H9 (cell line): Measurements from ENCODE around the gene LRP1B. TPM values are rescaled to one million over a fixed set of nuclear protein-coding genes. Genes with fewer than 3 reads are reported as not detected.

Source experiments
- DNase-seq: peaks from one replicate; pipeline ENCODE4 v3.0.0-alpha.2; 2017
- H2AFZ ChIP-seq: one replicate; pipeline ENCODE4 v1.6.1; 2013; ENCODE audit warnings: mild to moderate bottlenecking, low read length, control low read depth, moderate library complexity
- H2AK5ac ChIP-seq: 2 replicates; pipeline ENCODE4 v1.6.1; 2013; ENCODE audit warnings: low read length, control low read depth, mixed read lengths; ENCODE audit not compliant: insufficient read length
- H2BK120ac ChIP-seq: one replicate; pipeline ENCODE4 v1.6.1; 2013; ENCODE audit warnings: low read depth, mild to moderate bottlenecking, low read length, control low read depth, inconsistent platforms; ENCODE audit not compliant: poor library complexity, severe bottlenecking
- H2BK12ac ChIP-seq: 2 replicates; pipeline ENCODE4 v1.6.1; 2013; ENCODE audit warnings: low read length, control low read depth, mixed read lengths, low read depth; ENCODE audit not compliant: insufficient read length
- H2BK15ac ChIP-seq: 2 replicates; pipeline ENCODE4 v1.6.1; 2013; ENCODE audit warnings: low read depth, low read length, control low read depth
- H2BK20ac ChIP-seq: one replicate; pipeline ENCODE4 v1.6.1; 2013; ENCODE audit warnings: low read depth, mild to moderate bottlenecking, low read length, control low read depth, inconsistent platforms; ENCODE audit not compliant: poor library complexity, severe bottlenecking
- H2BK5ac ChIP-seq: 2 replicates; pipeline ENCODE4 v1.6.1; 2013; ENCODE audit warnings: low read length, control low read depth, mixed read lengths; ENCODE audit not compliant: insufficient read length
- H3K14ac ChIP-seq: 2 replicates; pipeline ENCODE4 v1.6.1; 2013; ENCODE audit warnings: low read length, control low read depth; ENCODE audit not compliant: insufficient read depth
- H3K18ac ChIP-seq: 2 replicates; pipeline ENCODE4 v1.6.1; 2013; ENCODE audit warnings: low read depth, mild to moderate bottlenecking, mixed read lengths, low read length, control low read depth; ENCODE audit not compliant: insufficient read length
- H3K23ac ChIP-seq: 2 replicates; pipeline ENCODE4 v1.6.1; 2013; ENCODE audit warnings: low read length, control low read depth, mixed read lengths, low read depth; ENCODE audit not compliant: insufficient read length
- H3K23me2 ChIP-seq: 2 replicates; pipeline ENCODE4 v1.6.1; 2013; ENCODE audit warnings: low read depth, mild to moderate bottlenecking, mixed read lengths, low read length, control low read depth; ENCODE audit not compliant: insufficient read length, poor library complexity, severe bottlenecking
- H3K27ac ChIP-seq: 2 replicates; pipeline ENCODE4 v1.5.1; 2013; ENCODE audit warnings: low read length, control low read depth, mixed read lengths, low read depth; ENCODE audit not compliant: insufficient read length
- H3K27me3 ChIP-seq: 2 replicates; pipeline ENCODE4 v1.6.1; 2013; ENCODE audit warnings: low read length, control low read depth, inconsistent platforms; ENCODE audit not compliant: insufficient read depth
- H3K4ac ChIP-seq: 2 replicates; pipeline ENCODE4 v1.6.1; 2013; ENCODE audit warnings: low read depth, mild to moderate bottlenecking, control low read depth, inconsistent platforms, low read length, moderate library complexity
- H3K4me1 ChIP-seq: 2 replicates; pipeline ENCODE4 v1.6.1; 2013; ENCODE audit warnings: low read length, control low read depth, inconsistent platforms; ENCODE audit not compliant: insufficient read depth
- H3K4me2 ChIP-seq: 2 replicates; pipeline ENCODE4 v1.6.1; 2013; ENCODE audit warnings: low read length, control low read depth, mixed read lengths; ENCODE audit not compliant: insufficient read length, insufficient read depth
- H3K56ac ChIP-seq: 2 replicates; pipeline ENCODE4 v1.6.1; 2013; ENCODE audit warnings: low read depth, mild to moderate bottlenecking, mixed read lengths, low read length, control low read depth; ENCODE audit not compliant: insufficient read length
- H3K79me1 ChIP-seq: 2 replicates; pipeline ENCODE4 v1.6.1; 2013; ENCODE audit warnings: low read depth, mild to moderate bottlenecking, moderate library complexity, low read length, control low read depth, inconsistent platforms; ENCODE audit not compliant: insufficient read depth, poor library complexity, severe bottlenecking
- H3K79me2 ChIP-seq: 2 replicates; pipeline ENCODE4 v1.6.1; 2013; ENCODE audit warnings: low read length, control low read depth, inconsistent platforms; ENCODE audit not compliant: insufficient read depth
- H3K9ac ChIP-seq: 2 replicates; pipeline ENCODE4 v1.6.1; 2013; ENCODE audit warnings: low read length, control low read depth, mixed read lengths; ENCODE audit not compliant: insufficient read length; ENCODE audit errors: extremely low read depth
- H3K9me3 ChIP-seq: one replicate; pipeline ENCODE4 v1.6.1; 2013; ENCODE audit warnings: low read depth, low read length, inconsistent platforms; ENCODE audit not compliant: control insufficient read depth
- H3T11ph ChIP-seq: one replicate; pipeline ENCODE4 v1.6.1; 2013; ENCODE audit warnings: mild to moderate bottlenecking, low read length, control low read depth, inconsistent platforms
- H4K20me1 ChIP-seq: one replicate; pipeline ENCODE4 v1.6.1; 2013; ENCODE audit not compliant: control insufficient read depth, insufficient read length, insufficient read depth
- H4K5ac ChIP-seq: 2 replicates; pipeline ENCODE4 v1.6.1; 2013; ENCODE audit warnings: low read depth, mild to moderate bottlenecking, mixed read lengths, low read length, control low read depth; ENCODE audit not compliant: insufficient read length
- H4K8ac ChIP-seq: replicated peaks from 2 replicates; pipeline ENCODE4 v1.6.1; 2013; ENCODE audit warnings: low read length, control low read depth, mixed read lengths, low read depth; ENCODE audit not compliant: insufficient read length
- H4K91ac ChIP-seq: 2 replicates; pipeline ENCODE4 v1.6.1; 2013; ENCODE audit warnings: low read depth, mild to moderate bottlenecking, moderate library complexity, mixed read lengths, low read length, control low read depth; ENCODE audit not compliant: insufficient read length
- H3K27ac Mint-ChIP-seq, 3 experiments: 2 replicates in 2 of 3; 3 replicates in 1 of 3; pipeline ENCODE4 v1.8.0; 2020 to 2021; ENCODE audit warnings: mixed read lengths in 3 of 3, mild to moderate bottlenecking in 1 of 3, moderate library complexity in 1 of 3
- H3K27me3 Mint-ChIP-seq: 2 replicates; pipeline ENCODE4 v1.8.0; 2021; ENCODE audit warnings: low read depth, mild to moderate bottlenecking, moderate library complexity, mixed read lengths
- H3K36me3 Mint-ChIP-seq, 3 experiments: 2 replicates in 2 of 3; 3 replicates in 1 of 3; pipeline ENCODE4 v1.8.0; 2020 to 2021; ENCODE audit warnings: low read depth in 3 of 3, mixed read lengths in 3 of 3; ENCODE audit not compliant: insufficient read depth in 1 of 3
- H3K4me1 Mint-ChIP-seq, 2 experiments: 2 replicates each; pipeline ENCODE4 v1.8.0; 2020; ENCODE audit warnings: mixed read lengths in 2 of 2
- H3K4me3 Mint-ChIP-seq, 2 experiments: 2 replicates in 1 of 2; 3 replicates in 1 of 2; pipeline ENCODE4 v1.8.0; 2020 to 2021; ENCODE audit warnings: mild to moderate bottlenecking in 2 of 2, mixed read lengths in 2 of 2, moderate library complexity in 1 of 2
- H3K9me3 Mint-ChIP-seq, 2 experiments: 2 replicates in 1 of 2; 3 replicates in 1 of 2; pipeline ENCODE4 v1.8.0; 2020; ENCODE audit warnings: mild to moderate bottlenecking in 2 of 2, mixed read lengths in 2 of 2, moderate library complexity in 1 of 2
- CTCF ChIP-seq: fragments of 200-600 bp; sonication (generic); conservative IDR thresholded peaks from 3 replicates; pipeline ENCODE4 v1.8.0; 2021; ENCODE audit warnings: antibody characterized with exemption, mild to moderate bottlenecking
- WGBS: extraction: QIAGEN DNeasy Blood & Tissue Kit; methylation state at CpG from one replicate; pipeline ENCODE4 v1.1.7; 2013; ENCODE audit warnings: missing lambda C conversion rate, low lambda C conversion rate, mixed read lengths; ENCODE audit not compliant: insufficient read length; ENCODE audit errors: extremely low coverage; 5-methylcytosine and 5-hydroxymethylcytosine counted together
- total RNA-seq: library from RNA; stranded (reverse); gene quantifications from 2 replicates; pipeline ENCODE4 v1.2.1, GENCODE V29; 2021

The LRP1B gene
- total RNA-seq, 1 experiment from 2014 or later, result not detected

DNA sequence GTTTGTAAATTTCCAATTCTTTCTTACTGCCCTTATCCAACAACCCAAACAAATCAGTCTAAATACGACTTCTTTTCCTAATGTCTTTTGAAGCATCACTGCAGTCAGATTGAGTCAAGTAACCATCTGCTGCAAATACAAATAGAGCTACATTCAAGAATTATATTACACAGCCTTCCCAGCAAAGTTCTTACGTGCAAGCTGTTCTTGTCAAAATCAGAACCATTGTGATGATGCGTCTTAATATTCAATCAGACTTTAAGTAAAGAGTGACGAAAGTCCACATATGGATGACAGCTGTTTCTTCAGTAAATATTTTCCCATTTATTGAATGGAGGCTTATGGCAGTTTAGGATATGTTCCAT, 943.8 kb downstream of the LRP1B start:
- no peak overlapping the region for H2AK5ac ChIP-seq
- DNase-seq, result no peak
- H3K27ac ChIP-seq, result no peak overlapping the region
- H4K5ac ChIP-seq, result no peak overlapping the region
- H3T11ph ChIP-seq, result no peak overlapping the region
- no peaks in the 10 kb centered on the region for H4K20me1 ChIP-seq
- no peaks in the 10 kb centered on the region for H3K27me3 ChIP-seq
- no peak overlapping the region for H3K23ac ChIP-seq
- no peak overlapping the region for H3K27ac Mint-ChIP-seq
- H3K56ac ChIP-seq, result no peak overlapping the region
- H3K9me3 ChIP-seq, result no peaks in the 10 kb centered on the region
- no peaks in the 10 kb centered on the region for H3K79me1 ChIP-seq
- no peaks in the 10 kb centered on the region for H3K23me2 ChIP-seq
- H3K4me2 ChIP-seq, result no peak overlapping the region
- WGBS, result no CpG with 5 or more reads among the region's 4 CpGs
- no peak overlapping the region for H2BK120ac ChIP-seq
- peaks cover 11 to 12% of the 10 kb centered on the region in 2 experiments for H3K4me1 Mint-ChIP-seq
- no peak overlapping the region for H2BK5ac ChIP-seq
- H2BK20ac ChIP-seq, result no peak overlapping the region
- no peaks in the 10 kb centered on the region; the same call in 1 of the 2 replicates for H3K4me1 ChIP-seq
- no peak overlapping the region for H3K18ac ChIP-seq
- H3K4ac ChIP-seq, result no peak overlapping the region
- no peak for TF ChIP-seq CTCF
- H4K8ac ChIP-seq, result no peak overlapping the region
- H4K91ac ChIP-seq, result no peak overlapping the region
- no peak overlapping the region for H3K4me3 Mint-ChIP-seq
- no peak overlapping the region for H3K9ac ChIP-seq
- H2AFZ ChIP-seq, result no peak overlapping the region
- no peaks in the 10 kb centered on the region for H3K27me3 Mint-ChIP-seq
- no peak overlapping the region for H2BK15ac ChIP-seq
- no peaks in the 10 kb centered on the region for H3K79me2 ChIP-seq
- no peaks in the 10 kb centered on the region for H3K9me3 Mint-ChIP-seq
- H3K14ac ChIP-seq, result no peak overlapping the region
- H3K36me3 Mint-ChIP-seq, result no peaks in the 10 kb centered on the region
- H2BK12ac ChIP-seq, result no peak overlapping the region
